WERI-Rb-1 (cell line): ENCODE data around the gene TMEM239.
"Not testable (repeated sequence)": the region's sequence is repeated elsewhere in the genome, so short reads cannot be mapped to it uniquely, and the experiment has no call there.

Experiments used
- DNase-seq: peaks from one replicate; pipeline ENCODE4 v3.0.0-alpha.2; 2020
- H3K27ac ChIP-seq: fragments of 250-450 bp; sonication (Bioruptor Pico); 2 replicates; pipeline ENCODE4 v1.5.1; 2020; ENCODE audit warnings: mild to moderate bottlenecking, moderate library complexity
- H3K27me3 ChIP-seq: fragments of 250-450 bp; sonication (Bioruptor Pico); 2 replicates; pipeline ENCODE4 v1.5.1; 2021; ENCODE audit warnings: mild to moderate bottlenecking, low read depth, moderate library complexity; ENCODE audit not compliant: insufficient read depth, severe bottlenecking
- H3K36me3 ChIP-seq: fragments of 250-450 bp; sonication (Bioruptor Pico); 2 replicates; pipeline ENCODE4 v1.5.1; 2020; ENCODE audit warnings: mild to moderate bottlenecking, moderate library complexity
- H3K4me3 ChIP-seq: 2 replicates; pipeline ENCODE4 v1.5.1; 2011; ENCODE audit warnings: low read depth, mild to moderate bottlenecking, control low read depth, low read length
- H3K9me3 ChIP-seq: fragments of 250-450 bp; sonication (Bioruptor Pico); 2 replicates; pipeline ENCODE4 v1.5.1; 2021; ENCODE audit warnings: mild to moderate bottlenecking, moderate library complexity; ENCODE audit not compliant: severe bottlenecking
- CTCF ChIP-seq: IDR thresholded peaks from 2 replicates; pipeline ENCODE4 v1.5.1; 2011; ENCODE audit warnings: low read depth, mild to moderate bottlenecking, control low read depth, inconsistent platforms, low read length

Gene TMEM239

GRCh38 chr20:2816030-2816582 lies at the start of gene TMEM239:
TSS of gene TMEM239 (plus strand) at chr20:2816364. CDS start at chr20:2816555, 191 bp downstream.
- Histone ChIP-seq H3K27me3 (no peaks in the 10 kb centered on the region), H3K9me3 (peaks cover 10% of the 10 kb centered on the region), H3K36me3 (no peaks in the 10 kb centered on the region), H3K4me3 (0 out of 2 replicates have a peak within 1 kb of the TSS, but pooled peaks have one; percentile 4), H3K27ac (peak within 1 kb of the TSS; percentile 74)
- no peak for TF ChIP-seq CTCF
- no peak for DNase-seq

DNA sequence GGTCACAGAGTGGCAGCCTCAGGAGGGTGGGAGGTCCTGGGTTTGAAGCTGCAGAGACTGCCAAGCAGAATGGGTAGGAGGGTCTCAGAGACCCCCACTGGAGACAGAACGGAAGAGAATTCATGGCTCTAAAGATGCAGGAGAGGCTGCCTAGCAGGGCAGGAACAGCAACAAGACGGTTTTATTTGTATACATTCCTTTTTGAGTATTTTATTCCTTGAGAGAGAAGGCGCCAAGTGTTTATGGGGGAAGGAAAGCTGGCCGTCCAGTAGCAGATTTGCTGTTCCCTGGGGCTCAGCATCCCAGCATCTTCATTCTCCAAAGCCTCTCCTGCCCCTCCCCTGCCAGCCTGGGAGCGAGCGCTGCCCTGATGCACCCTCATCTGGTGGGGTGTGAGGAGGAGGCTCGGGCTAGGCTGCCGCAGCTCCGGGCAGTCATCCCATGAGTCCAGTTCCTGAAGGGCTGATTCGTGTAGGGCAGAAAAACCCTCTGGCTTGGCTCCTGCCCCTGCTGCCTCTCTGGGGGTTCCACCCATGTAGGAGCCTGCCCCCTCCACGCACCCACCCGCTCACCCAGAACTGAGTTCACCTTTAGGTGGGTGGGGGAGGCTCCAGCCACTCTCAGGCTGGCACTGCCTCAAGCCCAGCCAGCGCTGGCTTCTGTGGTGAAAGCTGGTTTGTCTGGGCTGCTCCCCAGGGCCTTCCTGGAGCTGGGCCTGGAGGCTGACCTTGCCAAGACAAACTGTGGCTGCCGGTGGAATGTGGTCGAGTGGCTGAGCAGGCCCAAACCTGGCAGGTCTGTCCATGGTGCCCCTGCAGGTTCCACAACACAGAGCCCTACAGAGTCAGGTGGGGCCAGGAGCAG lies 48.2 kb upstream of the TMEM239 start:
- H3K27ac ChIP-seq: no peak overlapping the region
- no peak for TF ChIP-seq CTCF
- no peak for DNase-seq

GRCh38 chr20:2768632-2769015 lies 47.5 kb upstream of the TMEM239 start:
- no peak for TF ChIP-seq CTCF
- Histone ChIP-seq H3K4me3 (no peak overlapping the region), H3K9me3 (no peaks in the 10 kb centered on the region), H3K27me3 (no peaks in the 10 kb centered on the region), H3K36me3 (no peaks in the 10 kb centered on the region), H3K27ac (no peak overlapping the region)
- DNase-seq: no peak

More for the DNA sequence above, 48.2 kb upstream of the TMEM239 start:
- no peak overlapping the region for H3K4me3 ChIP-seq
- no peaks in the 10 kb centered on the region for H3K27me3 ChIP-seq
- no peaks in the 10 kb centered on the region for H3K36me3 ChIP-seq
- H3K9me3 ChIP-seq: no peaks in the 10 kb centered on the region

- not testable (repeated sequence) for H3K4me3 ChIP-seq, H3K36me3 ChIP-seq, H3K27me3 ChIP-seq, H3K27ac ChIP-seq, H3K9me3 ChIP-seq, DNase-seq
These were observed 46.1 kb upstream of the TMEM239 start for GRCh38 chr20:2770091-2770490.

- H3K4me3 ChIP-seq: no peak overlapping the region
- no peak for DNase-seq
- no peaks in the 10 kb centered on the region for H3K27me3 ChIP-seq
- H3K36me3 ChIP-seq: no peaks in the 10 kb centered on the region
- peaks cover 7% of the 10 kb centered on the region for H3K9me3 ChIP-seq
- H3K27ac ChIP-seq: no peak overlapping the region
- no peak for TF ChIP-seq CTCF
These were observed 44.5 kb upstream of the TMEM239 start for GRCh38 chr20:2771631-2772080.

GRCh38 chr20:2773812-2774211 lies 42.4 kb upstream of the TMEM239 start:
- Histone ChIP-seq H3K4me3 (no peak overlapping the region), H3K27ac (no peak overlapping the region), H3K9me3 (peaks cover 7% of the 10 kb centered on the region), H3K27me3 (no peaks in the 10 kb centered on the region), H3K36me3 (no peaks in the 10 kb centered on the region)
- TF ChIP-seq CTCF: no peak
- no peak for DNase-seq
